ENCODE data around the gene FIBCD1.

The FIBCD1 gene

DNA sequence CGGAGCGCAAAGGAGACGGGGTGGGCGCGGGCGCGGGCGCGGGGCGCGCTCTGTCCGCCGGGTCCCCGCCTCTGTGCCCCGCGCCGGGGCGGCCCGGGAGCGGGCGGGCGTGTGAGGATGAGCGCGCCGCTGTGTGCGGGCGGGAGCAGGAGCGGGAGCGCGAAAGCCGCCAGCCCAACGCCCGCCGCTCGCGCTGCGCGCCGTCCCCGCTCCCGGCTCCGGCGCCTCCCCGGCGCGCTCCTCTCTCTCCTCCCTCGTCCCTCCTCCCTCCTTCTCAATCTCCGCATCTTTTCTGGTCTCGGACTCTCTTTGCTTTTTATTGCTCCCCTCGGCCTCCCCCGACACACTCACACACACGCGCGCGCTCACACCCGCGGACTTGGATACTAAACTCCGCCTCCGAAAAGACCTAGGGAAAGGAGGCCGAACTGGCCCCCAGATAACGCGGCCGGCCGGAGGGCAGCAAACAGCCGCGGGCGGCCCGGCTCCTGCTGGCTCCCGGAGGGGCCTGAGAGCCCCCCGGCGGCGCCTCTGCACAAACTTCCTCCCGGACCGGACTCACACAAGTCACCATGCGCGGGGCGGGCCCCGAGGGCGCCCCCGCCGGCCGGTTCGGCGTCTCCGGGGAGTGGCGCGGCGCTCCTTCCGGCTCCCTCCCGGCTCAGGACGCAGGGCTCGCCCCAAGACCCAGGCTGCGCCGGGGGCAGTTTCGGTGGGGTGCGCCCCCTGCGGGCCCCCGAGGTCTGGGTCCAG, at the start of gene FIBCD1:
TSS of gene FIBCD1 (minus strand) at position 596 of the 753 bp plus-strand sequence. CDS start 640 bp downstream, outside the sequence.
- no peak for DNase-seq

- DNase-seq, result no peak
Observed at GRCh38 chr9:130988400-130988747, 49.3 kb upstream of the FIBCD1 start.

GRCh38 chr9:130987738-130988399, 48.8 kb upstream of the FIBCD1 start:
- no peak for DNase-seq

GRCh38 chr9:130987054-130987453, 48.0 kb upstream of the FIBCD1 start:
- DNase-seq, result no peak

DNA sequence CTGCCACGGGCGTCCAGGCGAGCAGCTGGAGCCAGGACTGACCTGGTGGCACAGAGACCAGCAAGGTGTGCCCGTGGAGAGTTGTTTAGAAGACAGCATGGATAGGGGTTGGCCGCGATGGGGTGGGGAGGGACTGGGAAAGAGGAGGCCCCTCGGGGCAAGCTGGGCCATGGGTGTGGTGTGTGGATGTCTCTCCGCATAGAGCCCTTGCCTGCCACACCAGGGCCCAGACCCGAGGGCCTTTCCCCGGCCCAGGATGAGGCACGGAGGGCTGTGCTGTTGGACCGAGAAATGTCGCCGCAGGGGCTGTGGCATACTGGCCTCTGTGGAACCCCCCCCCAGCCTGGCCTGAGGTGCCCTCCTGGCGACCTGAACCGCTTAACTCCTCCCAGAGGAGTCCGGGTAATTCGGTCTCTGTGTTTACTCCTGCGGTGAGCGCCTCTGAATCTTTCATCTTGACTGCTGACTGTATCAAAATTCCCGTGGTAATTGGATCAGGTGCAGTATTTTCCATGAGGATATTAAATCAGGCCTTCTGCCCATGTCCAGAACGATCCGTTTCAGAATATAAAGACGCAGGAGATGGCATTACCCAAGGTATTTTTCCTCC, 47.4 kb upstream of the FIBCD1 start:
- no peak for DNase-seq

GRCh38 chr9:130985606-130986162, 46.6 kb upstream of the FIBCD1 start:
- no peak for DNase-seq

DNA sequence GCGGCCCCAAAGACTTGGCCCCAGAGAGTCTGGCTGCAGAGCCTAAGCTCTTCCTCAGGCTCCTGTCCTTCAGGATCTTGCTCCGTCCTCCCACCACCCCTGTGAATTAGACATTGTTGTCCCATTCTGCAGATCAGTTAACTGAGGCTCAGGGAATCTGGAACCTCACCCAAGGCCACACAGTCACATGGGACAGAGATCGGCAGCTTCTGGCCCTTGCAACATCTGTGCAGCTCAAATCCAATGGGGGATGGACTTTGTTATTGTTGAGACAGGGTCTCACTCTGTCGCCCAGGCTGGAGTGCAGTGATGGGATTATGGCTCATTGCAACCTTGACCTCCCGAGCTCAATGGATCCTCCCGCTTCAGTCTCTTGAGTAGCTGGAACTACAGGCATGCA, 46.0 kb upstream of the FIBCD1 start:
- no peak for DNase-seq

GRCh38 chr9:130984521-130984920, 45.5 kb upstream of the FIBCD1 start:
- DNase-seq, result no peak

DNA sequence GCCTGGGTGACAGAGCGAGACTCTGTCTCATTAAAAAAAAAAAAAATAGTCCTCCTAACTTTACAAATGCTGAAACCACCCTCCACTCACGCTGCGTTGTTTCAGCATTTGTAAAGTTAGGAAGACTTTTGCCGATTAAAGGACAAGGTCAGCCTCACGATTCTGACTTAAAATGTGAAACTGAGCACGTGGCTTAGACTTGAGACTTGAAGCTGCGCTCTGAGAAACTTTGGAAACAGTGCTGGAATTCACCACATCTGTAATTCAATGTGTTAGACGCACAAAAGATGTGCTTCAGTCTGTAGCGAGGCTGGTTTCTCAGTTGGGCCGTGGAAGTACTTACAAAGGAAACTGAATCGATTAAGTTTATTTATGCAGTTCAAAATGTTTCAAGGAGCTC, 44.9 kb upstream of the FIBCD1 start:
- DNase-seq, result no peak

DNA sequence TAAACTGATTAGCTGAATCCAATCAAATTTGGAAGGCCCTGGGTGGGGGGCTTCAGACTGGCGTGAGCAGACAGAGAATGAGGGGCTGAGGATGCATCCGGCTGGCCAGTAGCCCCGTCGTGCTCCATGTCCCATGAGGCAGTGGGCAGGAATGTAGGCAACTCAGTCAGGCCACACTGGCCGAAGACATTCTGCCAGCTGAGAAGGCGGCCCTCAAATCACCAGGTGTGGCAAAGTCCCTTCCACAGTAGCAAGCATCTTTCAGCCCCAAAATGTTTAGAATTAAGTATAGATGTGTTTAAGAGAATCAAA, 44.3 kb upstream of the FIBCD1 start:
- DNase-seq, result no peak

GRCh38 chr9:130982636-130983358, 43.8 kb upstream of the FIBCD1 start:
- no peak for DNase-seq

- DNase-seq, result no peak
Observed at GRCh38 chr9:130981756-130982137, 42.7 kb upstream of the FIBCD1 start.

DNA sequence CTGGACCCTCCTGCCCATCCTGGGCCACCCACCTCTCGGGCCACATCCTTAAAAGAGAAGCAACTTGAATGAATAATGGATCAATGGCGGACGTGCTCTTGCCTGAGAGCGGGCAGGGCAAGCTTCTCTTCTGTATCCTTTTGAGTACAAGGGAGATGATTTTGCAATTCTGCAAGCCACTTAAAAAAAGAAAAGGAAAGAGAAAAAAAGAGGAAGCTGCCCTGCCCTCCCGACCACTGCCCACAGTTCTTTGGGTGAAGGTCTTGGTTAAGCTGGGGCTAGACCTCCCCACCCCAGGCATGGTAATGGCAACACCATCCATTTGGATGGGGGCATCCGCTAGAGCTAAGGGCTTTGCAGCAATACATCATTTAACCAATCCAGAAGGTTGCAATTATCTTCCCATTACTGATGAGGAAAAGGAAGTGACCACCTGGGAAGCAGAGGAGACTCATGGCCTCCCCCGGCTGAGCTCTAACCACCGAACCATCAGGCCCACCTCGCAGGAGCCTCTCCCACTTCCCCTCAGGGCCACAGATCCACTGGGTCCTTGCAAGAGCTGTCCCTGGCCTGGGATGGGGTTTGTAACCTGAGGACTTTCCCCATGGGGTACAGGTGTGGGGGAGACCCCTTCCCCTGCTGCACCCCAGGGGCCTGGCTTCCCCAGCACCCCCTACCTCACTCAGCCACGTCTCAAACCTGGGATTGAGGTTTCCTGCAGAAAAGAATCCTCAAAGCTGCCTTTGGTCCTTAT, 42.1 kb upstream of the FIBCD1 start:
- DNase-seq, result no peak

DNA sequence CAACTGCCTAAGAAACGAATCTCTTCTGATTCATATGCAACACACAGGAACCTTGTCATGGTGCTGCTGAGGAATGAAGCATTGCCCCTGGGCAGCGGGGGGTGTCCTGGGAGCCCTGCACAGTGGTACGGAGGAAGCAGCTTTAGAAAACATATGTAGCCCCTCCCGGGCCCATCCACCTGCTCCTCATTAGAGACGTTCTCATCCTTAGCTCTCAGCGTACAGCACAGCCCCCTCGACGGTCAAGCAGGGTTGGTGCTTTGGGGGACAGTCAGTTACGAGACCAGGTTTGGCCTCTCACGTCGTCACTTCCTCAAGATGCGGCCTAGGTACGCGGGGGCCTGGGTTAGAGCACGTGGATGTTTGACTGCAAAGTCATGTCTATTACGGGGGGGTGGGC, 41.5 kb upstream of the FIBCD1 start:
- no peak for DNase-seq

DNA sequence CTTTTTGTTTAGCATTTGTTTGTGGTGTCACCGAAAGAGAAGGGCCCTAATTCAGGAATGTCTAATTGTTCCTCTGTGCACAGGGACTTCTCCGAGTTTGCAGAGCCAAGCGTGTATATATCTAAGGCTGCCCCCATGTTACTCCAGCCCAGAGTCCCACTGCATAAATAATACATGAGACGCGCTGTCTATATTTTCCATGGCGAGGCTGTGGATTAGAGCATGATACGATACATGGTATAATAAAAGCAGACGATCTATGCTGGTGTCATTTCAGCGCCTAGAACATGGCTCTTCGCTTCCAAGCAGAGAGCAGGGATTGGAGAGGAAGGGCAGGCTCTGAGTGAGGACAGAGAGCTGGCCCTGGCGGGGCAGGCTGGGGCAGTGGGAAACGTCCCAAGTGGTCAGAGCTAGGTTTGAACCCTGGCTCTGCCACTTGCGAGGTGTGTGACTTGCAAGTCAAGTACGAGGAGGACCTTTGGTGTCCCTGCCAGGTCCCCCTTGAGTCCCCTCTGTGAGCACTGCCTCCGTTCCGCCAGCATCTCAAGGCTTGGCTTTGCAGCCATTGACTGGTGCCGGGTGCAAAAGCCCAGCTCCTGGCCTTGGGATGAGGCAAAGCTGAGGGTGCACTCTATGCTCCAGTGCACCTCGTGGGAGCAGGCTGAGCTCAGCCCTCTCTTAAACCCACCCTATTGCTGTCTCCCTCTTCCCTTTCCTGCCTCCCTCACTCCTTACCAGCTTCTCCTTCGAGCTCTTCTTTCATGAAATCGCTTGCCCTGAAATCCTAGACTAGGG, 40.7 kb upstream of the FIBCD1 start:
- DNase-seq, result no peak

- DNase-seq, result no peak
Observed at GRCh38 chr9:130977811-130978221, 38.8 kb upstream of the FIBCD1 start.

DNA sequence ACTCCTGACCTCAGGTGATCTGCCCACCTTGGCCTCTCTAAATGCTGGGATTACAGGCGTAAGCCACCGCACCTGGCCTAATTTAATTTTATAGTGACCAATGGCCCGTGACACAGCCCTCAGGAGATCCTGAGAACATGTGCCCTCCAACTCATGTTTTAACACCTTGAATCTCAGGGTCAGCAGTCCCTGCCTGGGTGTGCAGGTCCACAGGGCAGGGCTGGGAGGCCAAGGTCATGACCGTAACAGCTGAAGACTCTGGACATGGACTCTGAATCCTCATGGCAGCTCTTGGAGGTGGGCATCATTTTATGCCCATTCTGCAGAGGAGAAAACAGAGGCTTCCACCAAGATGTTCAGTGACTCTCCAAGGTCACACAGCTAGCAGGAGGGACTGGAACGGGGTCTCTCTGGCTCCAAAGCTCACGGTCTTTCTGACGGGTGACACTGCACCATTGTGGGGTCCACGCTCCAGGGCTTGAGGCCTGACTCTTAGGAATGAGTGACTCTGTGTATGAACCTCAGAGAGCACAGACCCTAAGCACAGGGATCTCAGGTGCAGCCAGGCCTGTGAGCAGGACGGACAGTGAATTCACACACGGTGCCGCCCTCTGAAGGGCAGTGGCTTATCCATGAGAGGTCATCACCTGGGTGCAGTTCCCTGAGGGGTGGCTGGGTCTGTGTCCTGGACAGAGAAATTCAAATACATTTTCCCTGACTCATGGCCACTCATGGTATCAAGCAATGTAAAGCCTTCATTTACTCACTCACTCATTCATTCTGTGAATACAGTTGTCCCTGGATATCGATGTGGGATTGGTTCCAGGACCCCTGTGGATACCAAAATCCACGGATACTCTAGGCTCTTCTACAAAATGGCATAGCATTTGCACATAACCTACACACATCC, 37.1 kb upstream of the FIBCD1 start:
- no peak for DNase-seq

GRCh38 chr9:130975156-130975555, 36.1 kb upstream of the FIBCD1 start:
- DNase-seq, result no peak

- no peak for DNase-seq
Observed at GRCh38 chr9:130974697-130975096, 35.6 kb upstream of the FIBCD1 start.

- DNase-seq, result no peak
Observed at GRCh38 chr9:130973686-130974281, 34.7 kb upstream of the FIBCD1 start.
